Caki2 (cell line): ENCODE measurements around the gene CA11. TPM values are rescaled to one million over a fixed set of nuclear protein-coding genes. Genes with fewer than 3 reads are reported as not detected.
"Not testable (repeated sequence)": the region's sequence is repeated elsewhere in the genome, so short reads cannot be mapped to it uniquely, and the experiment has no call there.

Source experiments
- DNase-seq: peaks from one replicate; pipeline ENCODE4 v3.0.0-alpha.2; 2015; ENCODE audit warnings: low read depth
- in situ Hi-C: cut with HindIII; loops from 2 replicates; pipeline ENCODE4 v1.10.0; 2016; ENCODE audit warnings: low sequenced_read_pairs, low pct_unique_long_range_greater_than_20kb, mixed read lengths
- total RNA-seq: library from RNA; depleted of rRNA; stranded (reverse); fragments of >200 nt; shearing (Covaris generic); gene quantifications from 2 replicates; pipeline ENCODE4 v1.2.3, GENCODE V29; 2014; ENCODE audit warnings: low replicate concordance; rRNA removed

CA11 gene
- total RNA-seq, result 0.46 and 2.2 TPM in 2 replicates

DNA sequence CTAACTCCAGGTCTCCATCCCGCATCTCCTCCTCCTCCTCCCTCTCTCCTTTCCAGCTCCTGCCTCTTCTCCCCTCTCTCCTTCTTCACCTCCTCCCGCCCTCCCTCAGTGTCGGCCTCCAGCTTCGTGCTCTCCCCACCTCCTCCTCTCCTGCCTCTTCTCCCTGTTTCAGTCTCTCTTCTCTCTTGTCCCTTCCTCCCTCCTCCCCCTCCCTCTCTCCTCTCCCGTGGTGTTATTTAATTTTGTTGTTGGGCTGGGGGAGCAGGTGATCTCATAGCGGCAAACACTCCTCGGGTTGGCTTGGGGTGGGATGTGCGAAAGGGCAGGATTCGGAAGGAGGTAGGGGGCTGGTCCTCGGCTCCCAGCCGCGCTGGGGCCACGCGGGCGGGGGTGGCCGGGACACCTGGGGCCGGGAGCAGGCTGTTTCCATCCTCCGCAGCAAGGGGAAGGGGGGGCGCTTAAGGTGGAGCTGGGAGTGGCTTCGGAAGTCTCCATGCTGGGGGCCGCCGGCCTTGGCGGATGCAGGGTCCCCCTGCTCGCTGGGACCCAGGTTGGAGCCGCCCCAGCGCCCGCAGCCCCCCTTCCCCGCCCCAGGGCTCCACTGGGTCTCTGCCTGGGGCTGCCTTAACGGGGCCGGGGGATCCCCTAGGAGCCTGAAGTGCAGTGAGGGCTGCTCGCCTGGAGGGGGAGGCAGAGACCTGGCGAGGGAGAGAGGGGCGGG is at the start of gene CA11:
CA11 (minus strand) TSS at position 187 of the 721 bp plus-strand sequence. CDS start 555 bp downstream, outside the sequence.
- in situ Hi-C loops, result no loop called here
- peak; percentile 84 for DNase-seq

DNA sequence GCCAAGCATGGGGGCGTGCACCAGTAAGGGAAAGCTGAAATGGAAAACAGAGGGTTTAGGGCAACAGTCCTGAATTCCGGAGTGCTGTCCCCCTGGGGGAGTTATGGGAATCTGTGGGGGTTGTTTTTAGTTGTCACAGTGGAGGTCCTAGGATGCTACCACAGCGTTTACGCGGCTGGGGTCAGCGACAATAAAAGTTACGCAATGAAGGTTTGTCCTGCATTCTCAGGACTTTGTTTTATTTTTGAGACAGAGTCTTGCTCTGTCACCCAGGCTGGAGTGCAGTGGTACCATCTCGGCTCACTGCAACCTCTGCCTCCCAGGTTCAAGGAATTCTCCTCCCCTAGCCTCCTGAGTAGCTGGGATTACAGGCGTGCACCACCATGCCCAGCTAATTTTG is 47.6 kb upstream of the CA11 start:
- in situ Hi-C loops, result not testable (repeated sequence)

DNA sequence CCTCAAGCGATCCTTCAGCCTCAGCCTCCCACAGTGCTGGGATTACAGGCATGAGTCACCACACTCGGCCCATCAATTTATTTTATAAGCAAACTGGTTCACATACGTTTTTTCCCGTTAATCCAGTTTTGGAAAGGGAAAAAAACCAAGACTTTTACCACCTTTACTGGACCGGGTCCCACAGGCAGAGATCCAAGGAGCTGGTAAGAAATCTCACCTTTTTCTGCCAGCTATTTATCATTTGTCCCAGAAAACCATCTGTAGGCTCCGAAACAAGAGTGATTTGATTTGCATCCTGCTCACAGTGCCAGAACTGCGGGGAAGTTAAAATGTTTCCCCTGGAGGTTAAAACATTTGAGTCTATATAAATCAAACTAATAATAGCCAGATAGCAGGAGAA is 43.5 kb upstream of the CA11 start:
- DNase-seq, result no peak
- in situ Hi-C loops, result no loop called here

More for the DNA sequence above, 47.6 kb upstream of the CA11 start:
- not testable (repeated sequence) for DNase-seq

DNA sequence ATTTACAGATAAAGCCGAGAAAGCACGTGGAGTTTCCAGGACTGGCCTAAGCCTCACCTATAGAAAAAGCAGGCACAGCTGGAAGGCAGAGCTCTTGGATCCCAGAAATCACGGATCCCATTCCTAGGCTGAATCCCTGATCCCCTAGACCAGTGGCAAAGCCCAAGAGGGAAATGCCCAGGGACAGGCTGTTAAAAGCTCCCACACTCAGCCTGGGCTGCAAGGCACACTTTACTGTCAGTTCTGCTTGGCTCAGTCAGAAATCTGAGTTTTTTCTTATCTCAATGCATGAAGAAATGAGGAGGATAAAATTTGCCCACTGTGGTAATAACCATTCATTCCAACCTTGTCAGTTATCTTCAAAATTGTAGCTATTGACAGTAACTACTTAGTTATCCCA is 41.8 kb upstream of the CA11 start:
- in situ Hi-C loops, result no loop called here
- DNase-seq, result no peak

DNA sequence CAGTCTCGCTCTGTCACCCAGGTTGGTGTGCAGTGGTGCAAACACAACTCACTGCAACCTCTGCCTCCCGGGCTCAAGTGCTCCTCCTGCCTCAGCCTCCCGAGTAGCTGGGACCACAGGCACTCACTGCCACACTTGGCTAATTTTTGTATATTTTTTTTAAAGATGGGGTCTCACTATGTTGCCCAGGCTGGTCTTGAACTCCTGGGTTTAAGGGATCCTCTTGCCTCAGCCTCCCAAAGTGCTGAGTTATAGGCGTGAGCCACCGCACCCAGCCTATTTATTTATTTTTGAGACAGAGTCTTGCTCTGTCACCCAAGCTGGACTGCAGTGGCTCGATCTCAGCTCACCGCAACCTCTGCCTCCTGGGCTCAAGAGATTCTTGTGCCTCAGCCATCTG is 40.6 kb upstream of the CA11 start:
- DNase-seq, in situ Hi-C loops: not testable (repeated sequence)

DNA sequence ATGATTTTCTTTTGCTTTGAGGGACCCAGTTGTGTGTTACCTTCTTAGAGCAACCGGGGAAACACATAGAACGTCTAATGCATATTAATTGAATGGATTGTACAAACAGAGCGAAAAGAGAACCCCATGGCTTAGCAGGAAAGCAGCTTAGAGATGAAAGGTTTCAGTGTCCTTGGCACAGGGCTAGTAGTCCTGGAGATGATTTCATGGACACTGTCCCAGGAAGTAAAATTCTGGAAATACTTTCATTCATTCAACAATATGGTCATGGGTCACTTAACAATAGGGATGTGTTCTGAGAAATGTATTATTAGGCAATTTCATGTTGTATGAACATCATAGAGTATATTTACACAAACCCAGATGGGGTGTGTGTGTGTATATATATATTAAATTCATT is 40.1 kb upstream of the CA11 start:
- in situ Hi-C loops, result no loop called here
- DNase-seq, result no peak

DNA sequence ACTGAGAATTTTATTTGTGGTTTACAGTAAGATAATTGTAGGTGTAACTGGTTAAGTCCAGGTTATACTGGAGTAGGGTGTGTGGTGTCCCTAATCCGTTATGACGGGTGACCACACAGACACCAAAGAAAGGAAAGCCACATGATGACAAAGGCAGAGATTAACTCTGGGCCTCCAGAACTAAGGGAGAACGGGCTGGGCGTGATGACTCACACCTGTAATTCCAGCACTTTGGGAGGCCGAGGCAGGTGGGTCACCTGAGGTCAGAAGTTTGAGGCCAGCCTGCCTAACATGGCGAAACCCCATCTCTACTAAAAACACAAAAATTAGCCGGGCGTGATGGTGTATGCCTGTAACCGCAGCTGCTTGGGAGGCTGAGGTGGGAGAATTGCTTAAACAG is 39.6 kb upstream of the CA11 start:
- in situ Hi-C loops, result no loop called here
- DNase-seq, result peak; percentile 32

DNA sequence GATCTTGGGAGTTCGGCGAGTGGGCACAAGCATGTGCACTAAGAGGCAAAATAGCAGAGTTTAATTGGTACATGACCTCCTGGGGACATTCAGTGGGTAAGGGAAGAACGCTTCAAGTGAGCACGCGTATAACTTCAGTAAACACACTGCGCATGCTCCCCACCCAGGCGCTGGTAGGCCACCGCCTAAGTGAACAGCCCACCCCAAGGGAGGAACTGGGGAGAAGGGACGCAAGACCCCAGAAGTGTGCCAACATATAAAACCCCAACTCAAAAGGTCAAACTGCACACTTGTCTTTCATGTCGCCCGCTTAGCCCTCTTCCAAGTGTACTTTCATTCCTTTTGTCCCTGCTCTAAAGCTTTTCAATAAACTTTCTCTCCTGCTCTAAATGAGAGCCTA is 37.4 kb upstream of the CA11 start:
- DNase-seq, result no peak
- in situ Hi-C loops, result no loop called here

DNA sequence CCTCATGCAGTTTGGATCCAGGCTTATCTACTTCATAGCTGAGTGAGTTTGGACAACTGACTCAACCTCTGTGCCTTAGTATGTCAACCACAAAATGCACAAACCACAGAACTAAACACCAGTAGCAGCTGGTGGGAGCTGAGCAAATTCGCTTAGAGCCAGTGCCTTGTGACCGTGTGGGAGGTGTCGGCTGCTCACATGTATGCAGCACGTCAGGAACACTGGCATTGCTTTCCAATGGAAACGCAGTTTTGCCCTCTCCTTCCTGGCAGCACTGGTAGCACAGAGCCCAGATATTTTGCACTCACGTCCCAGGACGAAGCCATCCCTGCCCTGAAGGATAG is 35.1 kb upstream of the CA11 start:
- DNase-seq, result peak; percentile 89
- in situ Hi-C loops, result no loop called here

DNA sequence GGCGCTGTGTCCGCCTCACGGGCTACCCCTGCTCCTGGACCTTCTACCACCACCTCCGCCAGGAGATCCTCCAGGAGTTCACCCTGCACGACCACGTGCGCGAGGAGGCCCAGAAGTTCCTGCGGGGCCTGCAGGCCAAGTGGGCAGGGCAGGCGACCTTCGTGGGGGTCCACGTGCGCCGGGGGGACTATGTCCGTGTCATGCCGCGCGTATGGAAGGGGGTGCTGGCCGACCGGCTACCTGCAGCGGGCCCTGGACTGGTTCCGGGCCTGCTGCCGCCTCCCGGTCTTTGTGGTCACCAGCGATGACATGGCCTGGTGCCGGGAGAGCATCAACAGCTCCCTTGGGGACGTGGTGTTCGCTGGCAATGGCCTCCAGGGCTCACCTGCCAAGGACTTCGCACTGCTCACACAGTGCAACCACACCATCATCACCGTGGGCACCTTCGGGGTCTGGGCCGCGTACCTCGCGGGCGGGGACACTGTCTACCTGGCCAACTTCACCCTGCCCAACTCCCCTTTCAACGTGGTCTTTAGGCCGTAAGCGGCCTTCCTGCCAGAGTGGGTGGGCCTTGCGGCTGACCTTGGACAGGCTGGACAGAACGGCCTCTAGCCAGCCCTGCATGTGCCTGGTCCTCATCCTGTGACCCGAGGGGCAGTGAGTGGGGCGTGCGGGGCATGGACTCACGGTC is 34.6 kb upstream of the CA11 start:
- no peak for DNase-seq
- in situ Hi-C loops, result no loop called here

DNA sequence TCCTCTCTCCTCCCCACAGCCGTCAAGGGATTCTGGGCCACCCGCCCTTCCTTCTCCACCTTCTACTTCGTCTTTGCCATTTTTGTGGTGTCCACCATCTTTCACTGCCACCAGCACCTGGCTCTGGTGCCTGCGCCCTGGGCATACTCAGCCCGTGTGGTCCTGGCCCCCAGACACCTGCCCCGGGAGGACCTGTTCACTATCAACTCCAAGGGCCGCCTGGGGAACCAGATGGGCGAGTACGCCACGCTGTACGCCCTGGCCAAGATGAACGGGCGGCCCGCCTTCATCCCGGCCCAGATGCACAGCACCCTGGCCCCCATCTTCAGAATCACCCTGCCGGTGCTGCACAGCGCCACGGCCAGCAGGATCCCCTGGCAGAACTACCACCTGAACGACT is 34.0 kb upstream of the CA11 start:
- in situ Hi-C loops, DNase-seq: not testable (repeated sequence)

DNA sequence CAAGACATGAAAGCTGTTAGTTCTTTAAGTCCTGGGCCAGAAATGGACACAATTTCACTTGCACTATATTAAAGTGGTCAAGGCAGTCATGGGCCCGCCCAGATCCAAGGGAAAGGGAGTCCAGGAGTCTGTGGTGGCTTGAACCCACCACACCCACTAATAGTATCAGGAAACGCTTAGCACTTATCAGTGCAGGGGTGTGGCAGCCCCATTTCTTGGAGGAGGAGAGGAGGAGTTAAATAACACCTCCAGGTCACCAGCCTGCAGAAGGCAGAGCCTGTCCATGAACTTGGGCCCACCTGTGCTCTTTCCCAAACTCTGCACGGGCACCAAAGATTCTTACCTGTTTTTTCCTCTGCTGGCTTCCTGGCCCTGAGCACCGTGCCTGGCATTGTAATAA is 32.2 kb upstream of the CA11 start:
- no peak for DNase-seq
- in situ Hi-C loops, result no loop called here

DNA sequence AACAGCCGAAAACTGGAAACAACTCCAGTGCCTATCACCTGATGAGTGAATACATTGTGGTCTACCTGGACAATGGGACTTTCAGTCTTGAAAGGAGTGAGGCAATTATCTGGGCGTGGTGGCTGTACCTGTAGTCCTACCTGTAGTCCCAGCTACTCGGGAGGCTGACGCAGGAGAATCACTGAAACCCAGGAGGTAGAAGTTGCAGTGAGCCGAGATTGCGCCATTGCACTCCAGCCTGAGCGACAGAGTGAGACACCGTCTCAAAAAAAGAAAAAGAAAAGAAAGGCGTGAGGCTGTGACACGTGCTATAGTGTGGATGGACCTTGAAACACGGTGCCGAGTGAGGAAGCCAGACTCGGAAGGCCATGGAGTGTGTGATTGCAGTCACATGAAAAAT is 30.9 kb upstream of the CA11 start:
- no peak for DNase-seq
- in situ Hi-C loops, result no loop called here

DNA sequence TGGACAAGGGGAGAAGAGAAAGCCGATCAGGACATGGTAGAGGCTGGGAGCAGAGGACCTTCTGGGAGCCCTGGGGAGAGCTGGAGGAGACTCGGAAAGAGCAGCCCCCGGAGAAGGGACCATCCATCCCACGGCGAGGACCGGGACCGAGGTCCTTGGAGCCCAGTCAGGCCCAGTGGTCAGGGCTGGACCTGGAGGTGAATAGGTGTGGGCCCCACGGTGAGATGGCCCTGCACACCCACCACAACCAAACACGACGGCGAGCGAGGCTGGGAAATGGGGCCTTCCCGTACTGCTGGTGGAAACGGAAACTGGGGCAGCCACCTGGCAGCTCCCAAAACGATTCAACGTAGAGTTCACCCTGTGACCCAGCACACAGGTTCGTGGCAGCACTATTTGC is 30.5 kb upstream of the CA11 start:
- no peak for DNase-seq
- in situ Hi-C loops, result no loop called here

DNA sequence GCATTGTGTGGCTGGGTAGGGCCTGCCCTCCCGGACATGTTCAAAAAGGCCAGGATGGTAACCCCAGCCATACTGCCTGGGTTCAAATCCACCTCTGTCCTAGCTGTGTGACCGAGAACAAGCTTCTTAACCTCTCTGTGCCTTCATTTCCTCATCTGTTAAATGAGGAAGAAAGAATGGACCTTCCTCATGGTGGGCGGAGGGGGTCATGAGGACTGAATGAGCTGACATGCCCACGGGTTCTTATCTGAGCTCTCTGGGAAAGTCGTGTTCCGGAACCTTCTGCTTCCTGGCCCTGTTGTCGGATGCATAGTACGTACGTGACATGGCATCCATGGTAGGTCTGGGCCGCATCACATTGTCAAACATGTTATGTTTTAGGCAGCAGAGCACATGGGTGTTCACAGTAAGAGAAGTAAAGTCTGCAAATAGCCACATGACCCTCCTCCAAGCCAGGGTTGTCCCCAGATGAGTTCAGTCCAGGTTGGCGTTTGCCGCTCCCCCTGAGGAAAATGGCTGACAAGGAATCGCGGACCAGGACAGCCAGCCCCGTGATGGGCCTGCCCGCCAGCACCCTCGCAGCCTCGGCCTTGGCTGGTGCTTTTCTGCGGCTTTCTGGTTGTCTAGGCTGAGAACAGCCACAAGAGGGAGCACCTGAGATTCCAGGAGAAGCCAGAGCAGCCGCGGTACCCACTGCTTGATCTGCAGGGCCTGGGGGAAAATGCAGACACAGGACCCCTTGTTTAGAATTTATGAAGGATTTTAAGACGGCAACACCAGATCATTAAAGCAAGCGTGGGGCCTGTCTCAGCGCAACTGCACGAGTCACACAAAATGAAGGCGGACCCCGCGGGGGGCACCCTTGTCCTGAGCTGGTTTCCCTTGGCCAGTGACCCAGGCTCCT is 29.2 kb upstream of the CA11 start:
- peak; percentile 80 for DNase-seq
- in situ Hi-C loops, result no loop called here

DNA sequence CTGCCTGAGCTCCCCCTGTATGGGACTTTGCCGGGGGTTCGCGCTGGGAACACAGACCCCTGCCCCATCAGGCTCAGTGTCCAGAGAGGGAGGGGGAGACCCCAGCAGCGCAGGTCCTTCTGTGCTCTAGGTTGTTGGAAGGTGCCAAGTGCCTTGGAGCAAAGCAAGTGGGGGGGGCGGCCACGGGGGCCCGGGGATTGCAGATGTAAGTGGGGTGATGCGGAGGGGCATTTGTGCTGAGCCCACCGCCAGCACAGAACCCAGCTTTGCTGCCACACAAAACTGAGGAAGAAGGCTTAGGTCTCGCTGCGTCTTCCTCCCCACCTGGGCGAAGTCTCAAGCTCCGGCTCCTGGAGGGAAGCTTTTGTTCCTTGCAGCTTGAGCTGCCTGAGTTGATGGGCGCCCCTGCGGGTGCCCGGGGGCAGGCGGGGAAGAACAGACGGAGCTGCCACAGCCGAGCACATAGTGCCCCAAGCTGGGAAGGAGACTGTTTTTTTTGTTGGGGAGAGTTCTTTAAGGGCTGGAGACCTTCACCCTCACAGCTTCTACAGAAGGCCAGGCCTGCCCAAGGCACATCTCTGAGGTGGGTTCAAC is 28.3 kb upstream of the CA11 start:
- no peak for DNase-seq
- in situ Hi-C loops, result no loop called here

DNA sequence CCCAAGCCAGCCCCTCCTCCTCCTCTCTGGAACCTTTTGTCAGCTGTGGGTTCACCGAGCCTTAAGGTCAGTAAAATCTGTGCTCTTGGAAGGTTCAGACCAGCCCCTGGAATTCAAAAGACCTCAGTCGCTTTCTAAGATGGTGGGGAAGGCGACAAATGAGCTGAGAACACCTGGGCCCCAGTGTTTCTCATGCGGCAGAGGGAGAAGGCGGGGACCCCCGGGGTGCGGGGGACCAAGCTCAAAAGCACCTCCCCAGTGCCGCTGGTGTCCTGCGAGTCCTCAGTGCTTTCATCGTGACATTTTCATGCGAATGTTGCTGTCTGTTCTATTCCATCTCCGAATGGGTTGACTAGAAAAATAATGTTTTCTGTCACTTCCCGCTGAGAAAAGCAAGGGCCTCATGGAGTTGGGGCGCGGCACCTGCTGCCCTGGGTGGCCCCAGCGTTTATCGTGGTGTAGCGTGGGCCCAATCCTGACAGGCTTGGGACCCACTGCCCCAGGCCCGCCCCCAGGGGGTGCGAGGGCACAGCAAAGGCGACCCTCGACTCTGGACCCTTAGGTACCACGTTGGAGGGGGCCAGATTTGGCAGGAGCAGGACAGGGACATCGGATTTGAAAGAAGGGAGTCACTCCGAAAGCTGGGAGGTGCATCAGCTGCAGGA is 27.6 kb upstream of the CA11 start:
- DNase-seq, result no peak
- in situ Hi-C loops, result no loop called here

DNA sequence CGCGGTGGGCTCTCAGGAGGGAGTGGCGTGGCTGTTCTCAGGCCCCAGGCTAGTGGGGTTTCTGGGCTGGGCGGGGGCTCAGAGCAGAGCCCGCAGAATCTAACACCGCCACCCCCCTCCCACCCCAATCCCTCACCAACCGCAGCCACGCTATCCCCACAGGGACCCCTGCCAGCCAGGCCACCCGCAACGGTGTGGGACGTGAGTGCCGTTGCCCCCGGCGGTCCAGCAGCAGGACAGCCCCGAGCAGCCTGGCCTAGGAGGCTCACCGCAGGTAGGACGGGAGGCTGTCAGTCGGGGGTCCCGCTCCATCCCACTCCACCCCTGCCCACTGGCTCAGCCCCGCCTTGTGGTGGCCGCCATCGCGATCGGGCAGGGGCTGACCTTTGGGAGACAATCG is 27.0 kb upstream of the CA11 start, which contains the start of gene NTN5:
NTN5 (minus strand) TSS at position 24 of the 400 bp plus-strand sequence. CDS start 2,031 bp downstream, outside the sequence.
- no peak for DNase-seq
- in situ Hi-C loops, result no loop called here
